Activated CD4-positive, alpha-beta T cell treated with anti-CD3 and anti-CD28 coated beads, Interleukin-2, Interleukin-4, amounts not matched to agents 100 ng/mL and 50 ng/mL, durations not matched to agents 16 hours and 8 hours (primary cell): ENCODE data around the gene B4GALT3.

ENCODE experiments used
- DNase-seq: peaks from one replicate; pipeline ENCODE4 v3.0.0-alpha.2; 2020; ENCODE audit warnings: low spot score

Gene B4GALT3

GRCh38 chr1:161206411-161207140 is 29.3 kb upstream of the B4GALT3 start:
- no peak for DNase-seq

- DNase-seq, result peak; percentile 98
Observed at GRCh38 chr1:161201836-161202712, 24.8 kb upstream of the B4GALT3 start, which contains the start of gene NDUFS2. Gene NDUFS2 (plus strand): TSS chr1:161202367. CDS start chr1:161202386, 19 bp downstream.

GRCh38 chr1:161200992-161201835 is 23.9 kb upstream of the B4GALT3 start:
- no peak for DNase-seq

GRCh38 chr1:161200421-161200991 is 23.2 kb upstream of the B4GALT3 start:
- DNase-seq, result no peak

- DNase-seq, result no peak
Observed at GRCh38 chr1:161199506-161200139, 22.3 kb upstream of the B4GALT3 start.

GRCh38 chr1:161198897-161199431 is 21.7 kb upstream of the B4GALT3 start, which contains the start of gene ADAMTS4:
Gene ADAMTS4 (minus strand): TSS chr1:161199054. CDS start chr1:161198627, 427 bp downstream.
- DNase-seq, result no peak

GRCh38 chr1:161198194-161198896 is 21.0 kb upstream of the B4GALT3 start:
- no peak for DNase-seq

GRCh38 chr1:161197560-161198193 is 20.4 kb upstream of the B4GALT3 start:
- DNase-seq, result no peak

GRCh38 chr1:161196521-161197451 is 19.5 kb upstream of the B4GALT3 start:
- no peak for DNase-seq

- no peak for DNase-seq
Observed at GRCh38 chr1:161196111-161196510, 18.8 kb upstream of the B4GALT3 start.

- no peak for DNase-seq
Observed at GRCh38 chr1:161195171-161195570, 17.9 kb upstream of the B4GALT3 start.

GRCh38 chr1:161193561-161194235 is 16.4 kb upstream of the B4GALT3 start:
- no peak for DNase-seq

GRCh38 chr1:161192476-161193465 is 15.5 kb upstream of the B4GALT3 start:
- DNase-seq, result peak; percentile 83

- no peak for DNase-seq
Observed at GRCh38 chr1:161191971-161192370, 14.7 kb upstream of the B4GALT3 start.

- DNase-seq, result no peak
Observed at GRCh38 chr1:161190962-161191521, 13.7 kb upstream of the B4GALT3 start.

- DNase-seq, result no peak
Observed at GRCh38 chr1:161189036-161189435, 11.7 kb upstream of the B4GALT3 start.
